Stromal cell of bone marrow (primary cell): ENCODE results near the gene CMIP.
A peak's percentile ranks its signal among the peaks of the same experiment; 100 is the strongest.

Experiments
- DNase-seq: peaks from one replicate; pipeline ENCODE4 v3.0.0-alpha.2; 2012; ENCODE audit warnings: low read depth

Gene CMIP

GRCh38 chr16:81624760-81625543 is 180.3 kb downstream of the CMIP start:
- DNase-seq = no peak

- no peak for DNase-seq
Observed at GRCh38 chr16:81625544-81626153, 181.0 kb downstream of the CMIP start.

- no peak for DNase-seq
Observed at GRCh38 chr16:81626181-81626674, 181.6 kb downstream of the CMIP start.

- no peak for DNase-seq
Observed at GRCh38 chr16:81627024-81627423, 182.4 kb downstream of the CMIP start.

GRCh38 chr16:81627729-81628244 is 183.2 kb downstream of the CMIP start:
- no peak for DNase-seq

GRCh38 chr16:81629034-81629802 is 184.6 kb downstream of the CMIP start:
- no peak for DNase-seq

- DNase-seq = no peak
Observed at GRCh38 chr16:81629896-81630634, 185.5 kb downstream of the CMIP start.

GRCh38 chr16:81630635-81631031 is 186.0 kb downstream of the CMIP start:
- DNase-seq = no peak

- peak; percentile 33 for DNase-seq
Observed at GRCh38 chr16:81632392-81633146, 188.0 kb downstream of the CMIP start.

- no peak for DNase-seq
Observed at GRCh38 chr16:81633147-81633619, 188.6 kb downstream of the CMIP start.

GRCh38 chr16:81633680-81634379 is 189.2 kb downstream of the CMIP start:
- no peak for DNase-seq

- no peak for DNase-seq
Observed at GRCh38 chr16:81634380-81635062, 189.9 kb downstream of the CMIP start.

GRCh38 chr16:81635063-81635937 is 190.7 kb downstream of the CMIP start:
- no peak for DNase-seq

GRCh38 chr16:81636298-81636993 is 191.8 kb downstream of the CMIP start:
- DNase-seq = no peak

- no peak for DNase-seq
Observed at GRCh38 chr16:81637336-81638235, 193.0 kb downstream of the CMIP start.

GRCh38 chr16:81638286-81638945 is 193.8 kb downstream of the CMIP start:
- DNase-seq = no peak
